SIG-M5 (cell line): ENCODE measurements around the gene SNX20.

Source experiments
- DNase-seq: peaks from one replicate; lab custom pipeline; 2025; lab: John Stamatoyannopoulos, UW

SNX20 gene

DNA sequence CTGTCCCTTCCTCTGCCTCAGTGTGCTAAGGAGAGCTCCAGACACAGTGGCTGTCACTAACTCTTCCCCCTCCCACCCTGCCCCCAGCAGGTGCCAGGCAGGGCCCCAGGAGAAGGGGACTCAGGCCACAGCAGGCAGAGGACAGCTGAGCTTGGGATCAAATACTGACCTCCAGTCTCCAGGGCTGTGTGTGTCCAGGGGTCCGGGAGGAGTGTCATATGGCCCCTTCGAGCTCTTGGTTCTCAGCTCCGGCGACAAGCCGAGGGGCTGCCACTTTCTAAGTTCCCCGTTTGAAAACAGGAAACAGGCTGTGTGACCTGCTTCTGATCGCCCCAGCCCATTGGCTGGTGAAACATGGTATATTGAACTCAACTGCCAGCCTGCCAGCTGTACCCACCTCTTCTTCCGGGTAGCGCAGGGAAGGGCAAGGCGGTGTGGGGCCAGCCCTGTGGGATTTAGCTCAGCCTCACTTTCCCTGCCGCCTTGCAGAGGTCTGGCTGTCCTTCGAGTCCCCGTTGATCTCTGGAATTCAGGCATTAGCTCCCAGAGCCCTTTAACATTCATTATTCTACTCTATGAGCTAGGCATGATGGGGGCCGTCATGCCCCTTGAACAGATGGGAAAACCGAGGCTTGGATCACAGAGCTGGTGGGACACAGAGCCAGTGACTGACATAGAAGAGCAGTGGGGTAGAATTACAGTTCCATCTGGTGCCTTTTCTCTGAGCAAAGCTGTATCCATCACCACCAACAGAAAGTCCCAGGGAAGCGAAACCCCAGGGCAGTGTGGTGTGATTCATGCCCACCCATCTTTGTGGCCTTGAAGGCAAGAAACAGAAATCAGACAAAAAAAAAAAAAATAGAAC, at the start of gene SNX20:
Gene SNX20, minus strand, starts transcription at position 292 of the 865 bp plus-strand sequence. CDS start 3,786 bp downstream, outside the sequence.
- peak; percentile 12 for DNase-seq

GRCh38 chr16:50724306-50724705, 43.2 kb upstream of the SNX20 start:
- no peak for DNase-seq

DNA sequence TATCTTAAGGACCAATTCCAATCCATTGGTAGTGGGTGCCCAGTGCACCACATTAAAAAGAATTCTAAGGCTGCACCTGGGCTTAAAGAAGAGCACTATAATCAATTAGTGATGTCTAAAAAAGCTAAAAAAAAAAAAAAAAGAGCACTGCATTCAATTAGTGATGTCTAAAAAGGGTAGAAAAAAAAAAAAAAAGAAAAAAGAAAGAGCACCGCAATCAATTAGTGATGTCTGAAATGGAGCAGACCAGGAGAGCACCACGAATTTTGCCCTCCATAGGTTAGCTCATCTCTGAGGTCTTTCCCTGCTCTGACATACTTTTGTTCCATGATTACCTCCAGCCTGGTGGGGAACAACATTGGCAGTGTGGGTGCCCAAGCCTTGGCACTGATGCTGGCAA, 41.8 kb upstream of the SNX20 start:
- DNase-seq: no peak

DNA sequence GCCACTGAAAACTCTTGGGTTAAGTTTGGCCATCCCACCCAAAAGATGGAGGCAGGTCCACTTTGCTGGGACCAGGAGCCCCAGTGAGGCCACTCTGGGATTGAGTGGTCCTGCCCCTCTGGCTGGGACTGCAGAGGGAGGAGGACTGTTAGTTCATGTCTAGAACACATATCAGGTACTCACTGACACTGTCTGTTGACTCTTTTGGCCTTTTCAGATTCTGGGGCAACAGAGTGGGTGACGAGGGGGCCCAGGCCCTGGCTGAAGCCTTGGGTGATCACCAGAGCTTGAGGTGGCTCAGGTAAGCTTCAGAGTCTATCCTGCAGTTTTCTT, 41.3 kb upstream of the SNX20 start:
- no peak for DNase-seq

- no peak for DNase-seq
Measured at GRCh38 chr16:50721549-50722404, 40.7 kb upstream of the SNX20 start.

DNA sequence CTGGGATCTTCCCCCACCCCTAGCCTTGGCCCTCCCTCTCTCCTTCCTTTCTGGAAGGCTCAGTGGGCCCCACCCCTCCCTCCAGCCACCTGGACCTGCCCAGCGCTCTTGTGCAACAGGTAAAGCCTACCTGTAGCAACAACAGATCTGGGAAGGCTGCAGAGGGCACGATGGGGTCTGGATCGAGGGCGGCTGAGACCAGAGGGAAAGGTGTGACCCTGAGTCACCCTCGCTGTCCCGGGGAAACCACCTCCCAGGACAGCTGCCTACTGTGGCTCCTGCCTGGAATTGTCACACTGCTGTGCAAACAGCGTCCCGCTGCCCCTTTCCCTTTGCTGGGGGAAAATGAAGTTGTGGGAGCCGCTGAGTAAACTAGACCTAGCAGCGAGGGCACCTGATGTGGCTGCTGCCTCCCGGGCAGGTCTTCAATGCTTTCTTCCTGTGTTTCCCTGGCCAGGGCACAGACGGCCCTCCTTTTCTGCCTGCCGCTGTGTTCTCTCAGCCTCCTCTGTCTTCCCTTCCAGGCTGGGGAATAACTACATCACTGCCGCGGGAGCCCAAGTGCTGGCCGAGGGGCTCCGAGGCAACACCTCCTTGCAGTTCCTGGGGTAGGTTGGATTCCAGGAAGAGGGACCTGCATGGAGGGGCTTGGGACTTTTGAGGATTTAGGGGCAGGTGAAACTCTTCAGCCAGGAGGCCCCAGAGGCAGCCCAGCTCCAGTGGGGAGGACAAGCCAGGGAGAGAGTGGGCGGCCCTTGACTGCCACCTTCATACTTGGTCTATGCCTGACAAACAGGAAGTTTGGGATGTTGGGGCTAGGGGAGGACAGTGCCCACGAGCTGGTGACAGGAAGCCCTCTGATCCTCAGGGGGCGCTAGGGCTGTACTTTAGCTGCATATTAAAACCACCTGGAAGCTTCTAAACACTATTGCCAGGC, 38.6 kb upstream of the SNX20 start:
- DNase-seq: no peak

- no peak for DNase-seq
Measured at GRCh38 chr16:50718761-50719400, 37.8 kb upstream of the SNX20 start.

DNA sequence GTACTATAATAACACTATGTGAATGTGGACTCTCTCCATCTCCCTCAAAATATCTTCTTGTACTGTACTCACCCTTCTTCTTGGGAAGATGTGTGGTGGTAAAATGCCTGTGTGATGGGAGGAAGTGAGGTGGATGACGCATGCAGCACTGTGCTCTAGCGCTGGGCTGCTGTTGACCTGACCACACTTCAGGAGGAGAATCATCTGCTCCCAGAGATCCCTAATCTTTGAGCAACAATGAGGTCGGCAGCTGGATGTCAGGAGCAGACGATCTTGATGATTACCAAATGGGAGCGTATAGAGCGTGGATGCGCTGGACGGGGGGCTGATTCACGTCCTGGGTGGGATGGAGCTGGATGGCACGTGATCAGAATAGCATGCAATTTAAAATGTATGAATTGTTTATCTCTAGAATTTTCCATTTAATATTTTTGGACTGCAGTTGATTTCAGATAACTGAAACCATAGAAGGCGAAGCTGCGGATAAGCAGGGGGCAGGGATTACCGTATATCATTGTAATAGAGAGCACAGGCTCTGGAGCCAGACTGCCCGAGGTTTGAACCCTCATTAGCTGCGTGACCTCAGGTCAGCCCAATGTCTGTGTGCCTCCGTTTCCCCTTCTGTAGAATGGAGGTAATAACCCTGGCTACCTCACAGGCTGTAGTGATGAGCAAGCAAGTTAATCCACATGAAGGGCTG, 37.1 kb upstream of the SNX20 start:
- DNase-seq: no peak

DNA sequence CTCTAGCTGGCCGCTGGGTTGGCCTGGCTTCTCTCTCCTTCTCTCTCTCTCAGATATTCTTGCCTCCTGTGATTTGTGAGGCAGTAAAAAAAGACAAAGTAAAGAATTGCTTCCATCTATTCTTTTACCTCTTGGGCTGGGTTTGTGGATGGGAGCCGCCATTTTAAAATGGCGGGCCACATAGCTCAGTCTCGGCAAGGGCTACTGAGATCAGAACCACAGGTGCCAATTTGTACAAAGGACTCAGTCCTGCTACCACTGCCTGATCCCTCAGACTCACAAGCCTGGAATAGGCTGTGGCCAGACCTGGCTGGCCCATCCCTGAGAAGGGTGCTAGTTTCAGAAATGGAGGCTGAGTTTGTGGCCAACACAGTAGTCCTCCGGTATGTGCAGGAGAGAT, 36.4 kb upstream of the SNX20 start:
- DNase-seq: no peak

- DNase-seq: no peak
Measured at GRCh38 chr16:50717091-50717490, 36.0 kb upstream of the SNX20 start.

GRCh38 chr16:50712956-50713355, 31.8 kb upstream of the SNX20 start:
- DNase-seq: no peak

- no peak for DNase-seq
Measured at GRCh38 chr16:50712560-50712898, 31.4 kb upstream of the SNX20 start.

DNA sequence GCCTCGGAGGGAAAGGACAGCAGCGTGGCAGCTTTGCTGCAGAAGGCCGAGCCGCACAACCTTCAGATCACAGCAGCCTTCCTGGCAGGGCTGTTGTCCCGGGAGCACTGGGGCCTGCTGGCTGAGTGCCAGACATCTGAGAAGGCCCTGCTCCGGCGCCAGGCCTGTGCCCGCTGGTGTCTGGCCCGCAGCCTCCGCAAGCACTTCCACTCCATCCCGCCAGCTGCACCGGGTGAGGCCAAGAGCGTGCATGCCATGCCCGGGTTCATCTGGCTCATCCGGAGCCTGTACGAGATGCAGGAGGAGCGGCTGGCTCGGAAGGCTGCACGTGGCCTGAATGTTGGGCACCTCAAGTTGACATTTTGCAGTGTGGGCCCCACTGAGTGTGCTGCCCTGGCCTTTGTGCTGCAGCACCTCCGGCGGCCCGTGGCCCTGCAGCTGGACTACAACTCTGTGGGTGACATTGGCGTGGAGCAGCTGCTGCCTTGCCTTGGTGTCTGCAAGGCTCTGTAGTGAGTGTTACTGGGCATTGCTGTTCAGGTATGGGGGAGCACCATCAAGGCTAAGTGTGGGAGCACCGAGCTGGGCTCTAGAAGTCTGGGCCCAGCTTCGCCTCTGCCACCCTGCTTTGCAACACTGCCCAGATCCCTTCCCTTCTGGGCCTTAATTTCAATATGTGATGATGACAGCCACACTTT, 30.9 kb upstream of the SNX20 start:
- DNase-seq: no peak

GRCh38 chr16:50711040-50711439, 29.9 kb upstream of the SNX20 start:
- DNase-seq: no peak

GRCh38 chr16:50709980-50710379, 28.9 kb upstream of the SNX20 start:
- no peak for DNase-seq

GRCh38 chr16:50709061-50709684, 28.1 kb upstream of the SNX20 start:
- DNase-seq: peak; percentile 50

- DNase-seq: no peak
Measured at GRCh38 chr16:50708373-50709060, 27.4 kb upstream of the SNX20 start.

DNA sequence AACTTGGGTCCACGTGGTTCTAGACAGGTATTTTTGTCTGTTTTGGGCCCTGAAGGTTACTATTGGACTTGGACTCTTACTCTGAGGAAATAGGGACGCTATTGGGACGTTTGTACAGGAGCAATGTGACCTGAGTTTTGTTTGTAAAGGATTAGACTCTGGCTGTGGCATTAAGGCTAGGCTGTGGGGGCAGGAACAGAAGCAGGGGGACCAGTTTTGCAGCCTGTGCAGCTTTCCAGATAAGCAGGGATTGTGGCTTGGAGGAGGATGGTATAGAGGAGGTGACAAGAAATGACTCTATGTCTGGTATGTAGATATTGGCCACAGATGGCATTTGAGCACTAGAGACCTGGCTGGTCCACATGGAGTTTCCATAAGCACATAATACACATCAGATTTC, 25.1 kb upstream of the SNX20 start:
- no peak for DNase-seq

DNA sequence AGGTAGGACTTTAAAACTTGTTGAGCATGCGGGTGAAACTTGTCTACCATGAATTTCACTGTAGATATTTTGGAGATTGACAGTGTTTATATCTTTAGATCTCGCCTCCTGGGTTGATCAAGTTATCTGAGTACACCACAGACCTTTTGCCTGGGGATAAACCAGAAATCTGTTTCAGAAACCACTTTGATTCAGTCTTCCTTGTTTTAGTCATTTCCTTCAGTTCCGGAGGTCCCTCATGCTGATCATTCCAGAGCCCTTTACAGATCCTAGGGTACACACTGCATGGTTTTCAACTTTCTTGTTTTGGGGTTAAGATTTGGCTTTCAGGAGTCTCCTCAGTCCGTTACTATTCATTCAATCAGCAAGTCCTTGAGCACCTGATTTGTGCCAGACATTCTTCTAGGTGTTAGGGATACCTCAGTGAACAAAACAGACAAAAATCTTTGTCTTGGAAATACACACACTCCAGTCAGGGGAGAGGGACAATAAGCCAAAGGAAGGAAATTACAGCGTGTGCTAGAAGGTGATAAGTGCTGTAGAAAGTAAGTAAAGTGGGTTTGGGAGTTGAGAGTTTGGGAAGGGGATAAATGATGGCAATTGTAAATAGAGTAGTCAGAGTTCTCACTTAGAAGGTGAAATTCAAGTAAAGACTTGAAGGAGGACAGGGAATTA, 24.5 kb upstream of the SNX20 start:
- DNase-seq: no peak
